ENCODE results near the gene SMYD3.

Gene SMYD3

DNA sequence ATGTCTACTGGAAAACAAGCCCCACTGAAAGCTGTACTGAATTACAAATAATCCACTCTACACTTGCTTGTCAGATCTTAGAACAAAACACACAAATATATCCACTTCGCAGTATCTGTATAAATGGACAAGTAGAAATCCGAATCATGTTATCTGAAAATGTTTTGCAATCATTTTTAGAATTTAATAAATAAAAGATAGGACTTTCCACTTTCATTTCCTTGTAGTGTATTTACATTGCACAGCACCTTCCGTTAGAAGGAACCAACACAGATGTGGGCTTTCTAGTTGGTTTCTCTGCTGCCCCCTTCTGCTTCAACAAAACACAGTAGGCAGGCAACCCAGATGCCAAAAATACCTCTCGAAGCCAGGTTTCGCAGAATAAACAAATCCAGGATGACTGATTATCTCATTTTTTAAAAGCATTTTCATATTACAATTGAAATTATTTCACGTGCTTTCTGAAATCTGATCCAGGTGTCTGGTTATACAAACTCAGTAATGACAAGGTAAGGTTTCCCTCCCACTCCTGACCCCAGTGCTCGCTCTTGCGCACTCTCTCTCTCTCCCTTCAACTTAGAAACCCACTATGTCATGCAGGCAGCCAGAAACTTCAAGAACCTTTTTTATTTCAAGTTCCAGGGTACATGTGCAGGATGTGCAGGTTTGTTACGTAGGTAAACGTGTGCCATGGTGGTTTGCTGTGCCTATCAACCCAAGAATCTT, 389.9 kb downstream of the SMYD3 start:
- TF ChIP-seq CTCF (IDR thresholded peaks at IDR 0.05; ENCODE audit: low read depth, low read length, poor library complexity, severe bottlenecking) (peak; percentile 46), EZH2phosphoT487 (IDR thresholded peaks at IDR 0.05; ENCODE audit: borderline replicate concordance, low read length) (no peak)
- Histone ChIP-seq H3K79me2 (ENCODE audit: control insufficient read depth, low read length) (no peaks in the 10 kb centered on the region), H3K9me3 (ENCODE audit: control insufficient read depth, insufficient read depth, low read length) (no peaks in the 10 kb centered on the region), H3K9me2 (replicated peaks; ENCODE audit: control insufficient read depth, low read length) (no peaks in the 10 kb centered on the region), H3K4me3 (ENCODE audit: low read length) (peak overlapping the region; percentile 41), H3K27ac (ENCODE audit: low read depth, low read length) (peak overlapping the region; percentile 45; the same call in 1 of the 2 replicates), H3K27me3 (ENCODE audit: control insufficient read depth, low read length) (no peaks in the 10 kb centered on the region), H3K4me1 (ENCODE audit: control insufficient read depth, low read length) (peaks cover 30% of the 10 kb centered on the region), H4K20me1 (ENCODE audit: control insufficient read depth, insufficient read depth, low read depth, low read length) (no peaks in the 10 kb centered on the region), H3K4me2 (ENCODE audit: low read length) (peak overlapping the region; percentile 54), H3K36me3 (ENCODE audit: control insufficient read depth, low read length) (no peaks in the 10 kb centered on the region), H3F3A (ENCODE audit: control insufficient read depth, insufficient read depth) (0 out of 2 replicates have a peak, but pooled peaks cover 3% of the 10 kb centered on the region)

GRCh38 chr1:246114369-246114768, 392.7 kb downstream of the SMYD3 start:
- peaks cover 30% of the 10 kb centered on the region for H3K4me1 ChIP-seq (ENCODE audit: control insufficient read depth, low read length)
- no peaks in the 10 kb centered on the region for H3K79me2 ChIP-seq (ENCODE audit: control insufficient read depth, low read length)
- H4K20me1 ChIP-seq (ENCODE audit: control insufficient read depth, insufficient read depth, low read depth, low read length) = no peaks in the 10 kb centered on the region
- no peak overlapping the region for H3K4me2 ChIP-seq (ENCODE audit: low read length)
- TF ChIP-seq EZH2phosphoT487 (IDR thresholded peaks at IDR 0.05; ENCODE audit: borderline replicate concordance, low read length) (no peak), CTCF (IDR thresholded peaks at IDR 0.05; ENCODE audit: low read depth, low read length, poor library complexity, severe bottlenecking) (no peak)
- no peaks in the 10 kb centered on the region; the same call in 1 of the 2 replicates for H3K9me3 ChIP-seq (ENCODE audit: control insufficient read depth, insufficient read depth, low read length)
- no peaks in the 10 kb centered on the region for H3K27me3 ChIP-seq (ENCODE audit: control insufficient read depth, low read length)
- H3F3A ChIP-seq (ENCODE audit: control insufficient read depth, insufficient read depth) = 0 out of 2 replicates have a peak, but pooled peaks cover 3% of the 10 kb centered on the region
- H3K9me2 ChIP-seq (replicated peaks; ENCODE audit: control insufficient read depth, low read length) = no peaks in the 10 kb centered on the region
- H3K4me3 ChIP-seq (ENCODE audit: low read length) = no peak overlapping the region
- H3K27ac ChIP-seq (ENCODE audit: low read depth, low read length) = no peak overlapping the region
- no peaks in the 10 kb centered on the region for H3K36me3 ChIP-seq (ENCODE audit: control insufficient read depth, low read length)

DNA sequence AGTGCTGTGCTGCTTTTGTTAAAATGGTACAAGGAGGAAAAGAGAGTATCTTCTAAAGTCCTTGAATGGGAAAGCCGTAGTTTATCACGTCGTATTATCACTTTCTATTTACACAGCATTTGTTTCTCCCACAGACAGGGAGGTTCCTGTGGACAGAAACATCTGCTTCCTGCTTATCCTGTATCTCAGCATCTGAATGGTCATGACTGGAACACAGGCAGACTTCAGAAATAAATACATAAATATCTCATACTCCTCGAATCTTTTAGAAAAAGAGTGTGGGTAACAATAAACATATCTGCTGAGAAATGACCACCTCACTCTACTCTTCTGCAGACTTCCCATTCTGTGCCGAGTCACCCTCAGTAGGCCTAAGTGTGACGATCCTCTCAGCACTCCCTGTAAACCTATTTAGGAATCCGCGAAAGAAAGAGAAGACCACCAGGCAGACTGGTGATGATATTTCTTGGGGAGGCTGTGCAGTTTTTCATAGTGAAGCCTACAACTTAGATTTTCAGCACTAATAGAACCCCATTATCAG, 393.5 kb downstream of the SMYD3 start:
- H3K4me3 ChIP-seq (ENCODE audit: low read length) = no peak overlapping the region

More for the DNA sequence above, 393.5 kb downstream of the SMYD3 start:
- no peak overlapping the region for H3K27ac ChIP-seq (ENCODE audit: low read depth, low read length)
- H3K4me1 ChIP-seq (ENCODE audit: control insufficient read depth, low read length) = peaks cover 30% of the 10 kb centered on the region
- no peaks in the 10 kb centered on the region for H4K20me1 ChIP-seq (ENCODE audit: control insufficient read depth, insufficient read depth, low read depth, low read length)
- no peak for TF ChIP-seq CTCF (IDR thresholded peaks at IDR 0.05; ENCODE audit: low read depth, low read length, poor library complexity, severe bottlenecking)
- no peak for TF ChIP-seq EZH2phosphoT487 (IDR thresholded peaks at IDR 0.05; ENCODE audit: borderline replicate concordance, low read length)
- H3K4me2 ChIP-seq (ENCODE audit: low read length) = 0 out of 2 replicates have a peak overlapping the region, but pooled peaks have one; percentile 11
- no peaks in the 10 kb centered on the region for H3K9me2 ChIP-seq (replicated peaks; ENCODE audit: control insufficient read depth, low read length)
- 0 out of 2 replicates have a peak, but pooled peaks cover 3% of the 10 kb centered on the region for H3F3A ChIP-seq (ENCODE audit: control insufficient read depth, insufficient read depth)
- no peaks in the 10 kb centered on the region; the same call in 1 of the 2 replicates for H3K9me3 ChIP-seq (ENCODE audit: control insufficient read depth, insufficient read depth, low read length)
- no peaks in the 10 kb centered on the region for H3K27me3 ChIP-seq (ENCODE audit: control insufficient read depth, low read length)
- no peaks in the 10 kb centered on the region for H3K79me2 ChIP-seq (ENCODE audit: control insufficient read depth, low read length)
- no peaks in the 10 kb centered on the region for H3K36me3 ChIP-seq (ENCODE audit: control insufficient read depth, low read length)

Measured in DOHH2 (cell line).